CD1c-positive myeloid dendritic cell (primary cell): ENCODE results near the gene PFKL.
"Not testable (repeated sequence)": the region's sequence is repeated elsewhere in the genome, so short reads cannot be mapped to it uniquely, and the experiment has no call there.

Experiments
- DNase-seq: peaks from one replicate; pipeline ENCODE4 v3.0.0-alpha.2; 2016; ENCODE audit errors: extremely low spot score

PFKL gene

DNA sequence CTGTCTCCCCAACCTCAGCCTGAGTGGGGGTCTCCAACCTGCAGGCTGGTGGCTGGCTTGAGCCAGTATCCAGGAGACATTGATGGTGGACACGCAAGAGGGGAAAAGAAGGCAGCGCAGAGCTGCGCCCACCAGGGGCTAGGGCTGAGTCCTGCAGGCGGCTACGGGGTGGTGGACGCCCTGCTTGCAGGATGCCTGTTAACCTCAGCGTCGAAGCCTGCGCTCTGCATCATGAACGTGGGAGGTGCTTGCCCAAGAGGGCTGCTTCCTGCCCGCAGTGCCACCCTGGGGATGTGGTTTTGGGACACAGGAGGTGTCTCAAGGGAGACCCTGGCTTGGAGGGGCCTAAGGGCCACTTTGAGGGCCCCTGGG lies 27.7 kb downstream of the PFKL start:
- DNase-seq, result no peak

DNA sequence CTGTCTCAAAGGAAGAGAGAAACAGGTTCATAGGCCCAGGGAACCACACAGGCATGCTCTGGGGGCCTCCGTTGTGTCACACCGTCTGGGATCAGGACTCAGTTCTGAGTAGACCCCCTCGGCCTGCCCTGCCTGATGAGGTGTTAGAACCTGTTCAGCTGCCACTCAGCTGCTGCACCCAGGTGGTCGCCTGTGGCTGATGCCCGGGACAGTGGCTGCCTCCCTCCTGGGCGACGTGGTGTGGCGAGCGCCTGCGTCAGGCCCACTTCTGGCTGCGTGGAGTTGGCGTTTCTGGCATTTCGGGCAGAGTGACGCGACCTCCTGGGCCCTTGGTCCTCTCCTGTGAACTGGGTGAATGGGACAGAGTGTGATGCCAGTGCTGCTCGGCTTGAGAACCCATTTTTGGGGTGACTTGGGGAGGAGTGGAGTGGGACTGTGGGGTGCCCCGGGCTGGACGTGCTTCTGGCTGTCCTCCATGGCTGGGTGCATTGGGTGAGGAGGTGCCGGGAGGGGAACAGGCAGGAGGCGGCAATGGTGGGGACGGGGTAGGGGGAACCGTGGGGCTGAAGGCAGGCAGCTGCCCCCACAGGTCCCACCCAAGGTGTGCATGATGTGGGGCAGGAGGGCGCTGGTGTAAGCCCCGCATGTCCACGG lies 28.5 kb downstream of the PFKL start:
- no peak for DNase-seq

DNA sequence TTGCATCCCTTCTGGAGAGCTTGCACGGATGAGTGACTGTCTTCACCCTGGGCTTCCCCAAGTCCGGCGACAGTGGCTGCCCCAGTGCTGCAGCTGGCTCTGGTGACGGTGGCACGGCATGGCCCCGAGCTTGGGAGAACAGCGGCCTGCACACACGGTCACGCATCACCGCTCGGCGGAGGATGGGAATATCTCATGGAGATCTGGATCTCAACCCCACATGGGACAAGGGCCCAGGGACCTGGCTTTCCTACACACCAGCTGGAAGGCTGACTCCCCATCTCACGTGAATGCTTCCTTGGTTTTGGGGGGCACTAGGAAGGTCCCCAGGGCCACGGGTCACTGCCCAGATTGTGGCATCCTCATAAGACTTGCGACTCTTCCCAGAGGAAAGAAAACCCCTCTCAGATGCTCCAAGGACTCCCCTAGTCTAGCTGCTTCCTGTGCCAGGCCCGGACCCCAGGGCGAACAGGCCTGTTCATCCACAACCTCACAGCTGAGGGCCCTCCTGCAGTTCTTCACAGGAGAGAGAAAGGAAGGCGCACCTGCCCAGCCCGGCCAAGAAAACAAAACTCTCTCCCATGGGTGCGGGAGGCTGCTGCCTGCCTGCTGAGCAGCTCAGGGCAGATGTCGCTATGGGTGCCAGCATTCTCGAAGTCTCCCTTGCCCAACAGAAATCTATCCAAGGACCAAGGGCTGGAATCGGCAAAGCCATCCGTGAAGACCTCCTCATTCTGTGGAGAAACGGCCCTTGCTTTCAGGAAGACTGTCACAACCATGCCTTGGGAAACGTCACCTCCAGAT lies 29.4 kb downstream of the PFKL start:
- no peak for DNase-seq

DNA sequence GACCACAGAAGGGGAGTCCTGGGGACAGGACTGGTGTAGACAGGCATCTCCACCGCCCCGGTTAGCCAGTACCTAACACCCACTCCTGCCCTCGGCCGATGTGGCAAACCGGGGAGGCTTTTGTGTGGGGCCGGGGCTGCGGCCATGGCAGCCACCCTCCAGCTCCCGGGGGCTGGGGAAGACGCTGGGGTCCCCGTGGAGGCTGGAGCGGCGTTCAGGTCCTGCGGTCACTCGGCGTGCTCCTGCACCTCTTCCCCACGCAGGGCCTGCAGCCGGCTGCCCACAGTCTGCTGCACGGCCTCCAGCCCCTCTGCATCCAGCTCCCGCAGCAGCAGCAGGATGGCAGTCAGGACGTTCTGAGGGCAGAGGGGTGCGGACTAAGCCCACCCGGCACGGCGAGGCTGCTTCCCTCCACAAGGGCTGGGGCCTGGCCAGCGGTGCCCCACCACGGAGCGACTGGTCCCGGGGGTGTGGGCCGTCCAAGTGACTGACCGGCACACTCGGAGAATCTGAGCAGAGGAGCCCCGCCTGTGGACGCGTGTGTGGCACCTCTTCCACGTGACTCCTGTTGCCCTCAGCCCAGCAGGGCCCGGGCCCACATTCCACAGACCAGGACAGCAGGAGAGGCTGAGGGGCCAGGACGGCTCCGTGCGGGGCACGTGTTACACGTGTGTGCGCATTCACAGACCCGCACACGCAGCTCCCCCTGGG lies 30.3 kb downstream of the PFKL start:
- DNase-seq, result no peak

DNA sequence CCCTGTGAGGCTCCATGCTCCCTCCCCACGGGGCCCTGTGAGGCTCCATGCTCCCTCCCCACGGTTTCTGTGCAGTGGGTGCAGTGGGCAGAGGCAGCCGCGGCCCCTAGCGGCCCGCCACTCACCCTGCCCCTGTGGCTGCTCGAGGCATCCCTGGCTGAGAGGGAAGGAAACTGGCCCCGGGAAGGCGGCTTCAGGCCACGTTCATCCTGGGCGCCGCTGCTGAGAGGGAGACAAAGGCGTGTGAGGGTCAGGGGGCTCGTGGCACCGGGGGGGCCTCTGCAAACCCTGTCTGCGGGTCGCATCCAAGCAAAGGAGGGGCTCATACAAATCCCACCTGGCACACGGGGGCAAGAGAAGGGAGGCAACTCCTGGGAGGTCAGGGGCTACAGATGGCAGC lies 30.8 kb downstream of the PFKL start:
- DNase-seq, result no peak

DNA sequence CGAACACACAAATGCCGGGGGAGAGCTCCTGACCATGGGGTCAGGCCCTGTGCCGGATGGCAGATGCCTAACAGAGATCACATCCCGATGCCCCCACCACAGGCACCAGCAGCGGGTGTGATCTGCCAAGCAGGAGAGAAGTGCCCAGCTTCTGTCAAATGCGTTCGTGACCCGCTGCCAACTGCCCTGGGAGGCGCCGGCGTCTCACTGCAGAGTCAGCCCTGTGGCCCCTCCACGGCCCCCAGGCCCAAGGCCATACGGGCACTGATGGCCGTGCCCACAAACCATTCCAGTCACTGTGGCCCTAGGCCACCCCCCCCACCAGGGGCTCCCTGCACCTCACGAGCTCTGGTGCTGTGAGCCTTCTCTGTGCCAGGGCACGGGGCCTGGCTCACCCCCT lies 31.4 kb downstream of the PFKL start:
- DNase-seq, result no peak

DNA sequence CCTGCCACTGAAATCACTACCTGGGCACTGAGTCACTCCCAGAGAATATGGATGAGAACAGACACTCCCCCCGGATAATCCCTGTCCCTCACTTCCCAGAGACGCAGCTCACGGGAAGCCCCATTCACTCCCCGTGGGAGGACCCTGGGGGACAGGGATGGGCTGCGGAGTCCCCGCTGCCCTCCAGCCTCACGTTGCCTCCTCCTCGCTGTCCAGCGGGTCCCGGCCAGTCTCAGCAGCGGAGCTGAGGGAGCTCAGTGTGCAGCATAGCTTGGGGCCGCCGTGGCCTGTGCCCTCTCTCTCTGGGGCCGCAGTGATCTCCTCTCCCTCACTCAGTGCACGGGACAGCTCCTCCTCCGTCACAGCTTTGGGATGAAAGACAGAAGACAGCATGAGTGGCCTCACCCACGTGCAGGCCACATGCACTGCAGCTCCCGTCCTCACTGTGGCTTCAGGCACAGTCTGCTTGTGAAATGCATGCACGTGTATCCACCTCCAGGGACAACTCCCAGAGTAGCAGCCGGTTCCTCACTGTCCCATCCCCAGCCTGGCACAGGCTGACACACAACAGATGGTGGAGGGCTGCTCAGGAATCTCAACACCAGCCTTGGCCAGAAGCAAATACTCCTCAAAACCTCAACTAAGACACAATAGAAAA lies 31.9 kb downstream of the PFKL start:
- DNase-seq, result no peak

DNA sequence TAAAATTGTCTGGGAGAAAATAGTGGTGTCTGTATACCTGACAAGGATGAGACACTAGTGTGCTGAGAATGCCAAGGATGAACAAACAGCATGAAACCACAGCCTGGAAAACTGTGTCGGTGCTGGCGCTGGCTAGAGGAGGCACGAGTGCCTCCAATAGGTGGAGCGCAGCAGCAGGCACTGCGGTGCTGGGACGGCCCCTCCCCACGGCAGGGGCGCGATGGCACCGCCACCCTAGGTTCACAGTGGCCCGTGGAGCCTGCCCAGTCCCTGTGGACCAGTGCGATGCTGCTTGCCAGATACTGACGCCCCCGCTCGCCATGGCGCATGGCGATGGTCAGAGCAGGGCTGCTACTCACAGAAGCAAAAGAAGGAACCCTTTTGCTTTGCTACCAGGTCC lies 32.5 kb downstream of the PFKL start:
- DNase-seq, result no peak

DNA sequence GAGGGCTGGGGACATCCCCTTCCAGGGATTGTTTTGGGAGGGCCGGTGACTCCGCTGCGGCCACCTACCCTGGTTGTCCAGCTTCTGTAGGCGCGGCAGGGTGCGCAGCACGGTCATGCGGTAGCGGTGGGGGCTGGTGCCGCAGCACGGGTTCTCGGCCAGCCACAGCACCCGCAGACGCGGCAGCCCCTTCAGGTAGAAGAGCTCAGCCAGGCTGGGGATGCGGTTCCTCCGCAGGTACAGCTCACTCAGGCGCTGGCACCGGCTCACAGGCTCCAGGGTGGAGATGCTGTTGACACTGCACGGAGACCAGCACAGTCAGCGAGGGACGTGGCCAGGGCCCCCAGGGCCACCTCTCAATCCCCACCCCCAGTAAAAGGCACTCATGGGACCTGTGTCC lies 33.1 kb downstream of the PFKL start:
- no peak for DNase-seq

DNA sequence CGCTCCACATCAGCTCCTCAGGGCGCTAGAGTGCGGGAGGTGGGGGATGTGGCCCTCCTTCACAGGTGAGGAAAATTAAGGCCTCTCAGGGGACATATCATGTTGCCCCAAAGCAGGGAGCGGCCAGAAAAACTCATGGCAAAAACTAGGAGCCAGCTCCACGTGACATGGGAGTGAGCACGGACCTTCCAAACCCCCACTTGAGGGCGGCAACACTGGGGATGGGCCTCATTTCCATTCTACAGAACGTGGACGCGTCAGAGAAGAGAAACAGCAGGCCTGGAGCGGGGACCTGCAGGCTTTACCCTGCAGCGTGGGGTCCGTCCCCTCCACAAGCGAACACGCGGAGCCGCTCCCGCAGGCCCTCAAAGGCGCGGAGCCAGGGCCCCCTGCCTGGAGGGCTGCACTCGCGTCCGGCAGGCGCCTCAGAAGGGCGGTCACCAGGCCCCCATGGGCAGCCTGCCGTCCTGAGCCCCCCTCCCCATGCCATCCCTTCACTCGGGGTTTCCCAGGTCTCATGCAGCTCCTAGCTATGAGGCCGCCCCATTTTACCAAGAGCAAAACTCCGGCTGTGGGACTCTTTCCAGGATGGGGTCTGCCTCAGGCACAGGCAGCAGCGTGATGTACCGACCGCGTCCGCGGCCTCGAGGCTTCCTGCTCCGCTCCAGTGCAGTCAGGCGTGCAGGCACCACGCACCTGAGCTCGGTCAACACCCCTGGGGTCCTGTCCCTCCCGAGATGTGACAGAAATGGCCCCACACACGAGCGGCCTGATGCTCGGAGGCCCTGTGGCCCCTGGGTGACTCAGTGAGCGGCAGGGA lies 33.9 kb downstream of the PFKL start:
- no peak for DNase-seq

DNA sequence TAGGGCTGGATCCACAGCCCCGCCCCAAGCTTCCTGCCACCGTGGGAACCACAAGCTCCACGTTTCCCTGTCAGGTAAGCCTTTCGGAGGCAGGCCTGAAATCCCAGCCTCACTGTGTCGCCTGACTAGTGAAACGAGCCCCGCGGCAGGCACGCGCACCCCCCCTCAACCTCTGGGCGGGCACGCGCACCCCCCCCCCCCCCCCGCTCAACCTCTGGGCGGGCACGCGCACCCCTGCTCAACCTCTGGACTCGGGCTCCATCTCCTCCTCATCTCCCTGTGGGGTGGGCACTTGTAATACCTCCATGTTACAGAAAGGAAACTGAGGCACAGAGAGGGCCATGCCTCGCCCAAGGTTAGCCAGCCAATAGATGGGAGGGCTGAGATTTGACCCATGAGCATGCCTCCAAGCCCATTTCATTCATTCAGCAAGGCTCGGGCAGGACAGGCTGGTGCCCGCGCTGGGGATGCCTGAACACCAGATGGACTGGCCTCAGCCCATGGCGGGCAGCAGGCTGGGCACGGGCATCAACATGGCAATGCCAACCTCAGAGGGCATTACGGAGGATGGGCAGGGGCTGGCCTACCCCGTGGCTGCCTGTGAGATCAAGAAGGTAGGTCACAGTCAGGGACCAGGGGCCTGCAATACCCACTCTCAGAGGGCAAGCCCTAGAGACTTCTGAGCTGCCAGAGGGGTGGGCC lies 34.6 kb downstream of the PFKL start:
- no peak for DNase-seq

DNA sequence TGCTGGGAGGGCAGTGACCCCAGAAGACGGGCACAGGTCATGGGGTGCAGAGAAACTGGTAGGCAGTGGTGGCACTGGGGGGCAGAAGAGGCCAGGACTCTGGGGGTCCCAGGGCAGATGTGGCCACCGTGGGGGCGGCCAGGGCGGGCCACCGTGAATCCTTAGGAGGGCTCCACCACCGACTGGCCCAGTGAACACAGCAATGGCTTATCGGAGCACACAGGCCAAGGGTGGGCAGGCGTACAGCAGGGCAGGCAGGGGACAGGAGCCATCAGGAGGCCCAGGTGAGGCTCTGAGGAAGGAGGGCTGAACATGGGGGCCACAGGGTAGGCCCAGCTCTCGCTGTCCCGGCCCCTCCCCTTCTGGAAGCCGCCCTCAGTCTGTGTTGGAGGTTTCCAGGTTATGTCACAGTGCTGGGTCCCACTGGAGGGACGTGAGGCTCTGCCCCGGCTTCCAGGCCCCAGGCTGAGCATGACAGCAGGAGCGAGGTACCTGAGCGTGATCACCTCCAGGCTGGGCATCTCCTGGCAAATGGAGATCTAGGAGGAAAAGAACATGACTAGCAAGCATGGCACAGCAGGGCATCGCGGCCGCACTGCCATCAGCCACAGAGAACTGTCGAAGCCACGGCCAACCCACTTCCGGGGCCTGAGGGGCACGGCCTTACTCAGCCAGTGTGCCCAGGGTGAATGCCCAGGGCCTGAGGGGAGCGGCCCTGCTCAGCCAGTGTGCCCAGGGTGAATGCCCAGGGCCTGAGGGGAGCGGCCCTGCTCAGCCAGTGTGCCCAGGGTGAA lies 35.6 kb downstream of the PFKL start:
- DNase-seq, result no peak

DNA sequence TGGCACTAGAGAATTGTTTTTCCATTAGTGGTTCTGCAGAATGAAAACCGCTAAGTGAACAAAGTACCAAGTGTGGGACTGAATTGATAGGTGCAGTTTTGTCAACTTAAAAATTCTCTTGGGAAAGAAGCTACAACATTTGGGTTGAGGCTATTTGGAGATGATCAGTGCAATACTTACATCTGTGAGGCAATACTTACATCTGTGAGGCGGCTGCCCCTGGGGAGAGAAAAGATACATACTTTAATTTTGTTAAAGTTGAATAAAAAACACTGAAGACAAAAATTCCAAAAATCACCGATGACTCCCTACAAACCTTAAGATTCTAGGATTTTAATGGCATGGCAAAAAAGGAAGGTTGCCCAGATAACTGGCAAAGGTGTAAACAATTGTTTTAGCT lies 37.6 kb downstream of the PFKL start:
- DNase-seq, result no peak

DNA sequence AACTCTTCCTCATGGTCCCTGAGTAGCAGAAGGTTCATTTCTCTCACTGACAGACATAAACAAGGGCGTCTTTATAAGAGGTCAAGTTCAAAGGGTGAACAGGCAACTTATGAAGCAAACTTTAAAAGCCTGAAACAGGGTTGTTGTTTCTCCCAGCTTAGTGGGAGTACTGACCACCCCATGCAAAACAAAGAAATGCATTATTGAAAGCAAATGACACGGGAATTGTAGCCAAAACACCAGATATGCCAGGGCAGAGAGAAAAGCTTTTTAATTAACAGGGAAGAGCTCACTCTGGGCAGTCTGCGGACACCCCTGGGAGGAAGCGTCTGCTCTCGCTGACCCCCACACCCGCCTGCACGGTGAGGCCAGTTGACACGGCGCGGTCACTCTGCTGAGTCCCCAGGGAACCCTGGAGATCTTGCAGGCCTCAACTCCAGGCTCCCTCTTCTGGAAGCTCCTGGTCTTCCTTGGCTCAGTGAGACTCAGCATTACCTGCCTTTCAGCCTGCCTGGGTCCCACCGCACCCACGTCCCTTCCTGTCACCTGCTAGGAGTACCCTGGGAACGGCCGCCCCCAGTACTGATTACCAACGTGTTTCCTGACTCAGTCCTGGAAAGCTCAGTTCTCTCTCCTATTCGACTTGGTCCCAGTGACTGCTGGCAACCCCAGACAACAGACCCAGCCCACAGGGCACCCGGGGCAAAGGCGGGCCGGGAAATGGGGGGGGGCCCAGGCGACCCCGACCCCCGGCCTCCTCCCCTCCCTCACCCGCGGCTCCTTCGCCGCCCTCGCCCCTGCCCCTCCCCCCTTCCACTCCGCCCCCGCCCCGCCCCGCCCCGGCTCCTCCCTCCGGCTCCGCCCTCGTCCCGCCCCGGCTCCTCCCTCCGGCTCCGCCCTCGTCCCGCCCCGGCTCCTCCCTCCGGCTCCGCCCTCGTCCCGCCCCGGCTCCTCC lies 38.4 kb downstream of the PFKL start:
- peak; percentile 55 for DNase-seq

DNA sequence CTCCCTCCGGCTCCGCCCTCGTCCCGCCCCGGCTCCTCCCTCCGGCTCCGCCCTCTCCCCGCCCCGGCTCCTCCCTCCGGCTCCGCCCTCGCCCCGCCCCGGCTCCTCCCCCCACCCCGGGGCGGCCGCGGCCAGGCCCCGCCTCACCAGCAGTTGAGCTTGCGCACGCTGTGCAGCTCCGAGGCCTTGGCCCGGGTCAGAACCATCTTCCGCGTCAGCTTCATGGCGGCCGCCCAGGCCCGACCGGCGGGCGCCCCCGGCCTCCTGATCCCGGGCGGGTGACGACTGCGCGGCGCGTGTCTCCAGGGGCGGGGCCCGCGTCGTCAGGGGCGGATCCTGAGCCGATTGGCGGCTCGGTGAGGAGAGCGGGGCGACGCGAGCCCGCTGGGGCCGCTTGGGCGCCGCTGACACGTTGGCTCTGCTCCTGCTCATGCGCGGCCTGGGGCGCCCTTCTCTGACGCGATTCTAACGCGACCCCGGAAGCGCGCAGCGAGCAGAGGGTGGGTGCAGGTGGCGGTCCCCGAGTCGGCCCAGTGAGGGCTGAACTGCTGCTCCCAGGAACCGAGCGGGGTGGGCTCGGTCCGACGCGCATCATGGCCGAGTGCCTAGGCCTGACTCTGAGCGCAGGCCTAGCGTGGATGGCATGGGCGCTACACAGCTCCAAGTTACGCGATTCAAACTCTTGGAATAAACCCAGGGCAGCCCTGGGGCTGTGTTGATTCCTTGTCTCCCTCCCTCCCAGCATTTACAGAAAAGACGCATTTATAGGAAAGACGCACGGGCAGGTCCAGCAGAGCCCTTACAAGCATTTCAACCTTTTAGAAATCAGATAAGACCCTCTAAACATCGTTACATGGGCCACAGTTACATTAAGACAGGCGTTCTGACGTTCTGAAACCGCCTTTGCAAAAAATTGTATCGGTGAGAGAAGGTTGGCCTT lies 39.4 kb downstream of the PFKL start, which contains the start of gene CFAP410:
Gene CFAP410, minus strand, starts transcription at position 420 of the 940 bp plus-strand sequence. Its CDS starts 196 bp downstream, at position 224.
- peak; percentile 97 for DNase-seq

DNA sequence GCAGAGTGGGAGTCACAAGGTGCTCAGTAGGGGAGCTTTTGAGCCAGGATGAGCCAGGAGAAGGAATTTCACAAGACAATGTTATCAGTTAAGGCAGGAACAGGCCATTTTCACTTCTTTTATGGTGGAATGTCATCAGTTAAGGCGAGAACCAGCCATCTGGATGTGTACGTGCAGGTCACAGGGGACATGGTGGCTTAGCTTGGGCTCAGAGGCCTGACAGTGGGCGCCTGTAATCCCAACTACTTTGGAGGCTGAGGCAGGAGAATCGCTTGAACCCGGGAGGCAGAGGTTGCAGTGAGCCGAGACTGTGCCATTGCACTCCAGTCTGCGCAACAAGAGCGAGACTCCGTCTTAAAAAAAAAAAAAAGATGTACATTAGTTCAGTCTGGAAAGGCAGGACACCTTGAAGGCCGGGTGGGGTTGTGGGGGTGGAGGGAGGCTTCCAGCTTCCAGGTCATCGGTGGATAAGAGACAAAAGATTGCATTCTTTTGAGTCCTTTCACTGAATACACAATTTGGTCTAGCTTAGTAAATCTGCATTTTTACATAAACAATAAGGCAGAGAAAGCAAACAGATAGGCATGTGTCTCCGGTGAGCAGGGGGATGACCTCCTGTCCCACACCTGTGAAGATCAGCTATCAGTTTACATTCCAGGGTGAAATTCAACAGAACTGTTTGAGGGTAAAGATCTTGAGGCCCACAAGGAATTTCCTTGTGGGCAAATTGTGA lies 42.0 kb downstream of the PFKL start:
- not testable (repeated sequence) for DNase-seq

DNA sequence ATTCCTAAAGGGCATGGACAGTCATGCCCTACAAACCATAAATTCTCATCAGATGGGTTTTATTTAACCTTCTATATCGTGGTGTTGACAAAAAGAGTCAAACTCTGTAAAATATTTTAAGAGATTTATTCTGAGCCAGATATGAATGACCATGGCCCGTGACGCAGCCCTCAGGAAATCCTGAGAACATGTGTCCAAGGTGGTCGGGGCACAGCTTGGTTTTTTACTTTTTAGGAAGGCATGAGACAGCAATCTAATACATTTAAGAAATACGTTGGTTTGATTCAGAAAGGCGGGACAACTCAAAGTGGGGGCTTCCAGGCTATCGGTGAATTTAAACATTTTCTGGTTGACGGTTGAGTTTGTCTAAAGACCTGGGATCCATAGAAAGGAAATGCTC lies 43.1 kb downstream of the PFKL start:
- not testable (repeated sequence) for DNase-seq
